GM12878 (cell line): Measurements from ENCODE around the gene ARL9.

Source experiments
- BHLHE40 ChIP-seq, 2 experiments: fragments of 450-650 bp in 1 of 2; IDR thresholded peaks; 2 replicates each; pipeline ENCODE4 v1.6.1; 2011 to 2017; ENCODE audit warnings: low read depth in 2 of 2, borderline replicate concordance in 1 of 2, improper control_type of control experiment in 1 of 2, low read length in 1 of 2, mild to moderate bottlenecking in 1 of 2
- CHD4 ChIP-seq: fragments of 200-600 bp; sonication (generic); IDR thresholded peaks from 2 replicates; pipeline ENCODE4 v1.6.1; 2016; ENCODE audit warnings: mild to moderate bottlenecking
- CTCF ChIP-seq, 3 experiments: IDR thresholded peaks in 2 of 3; conservative IDR thresholded peaks in 1 of 3; 2 replicates each; pipeline ENCODE4 v1.5.1; 2011; ENCODE audit warnings: low read depth in 3 of 3, low read length in 3 of 3, mild to moderate bottlenecking in 3 of 3, control low read depth in 2 of 3, moderate library complexity in 2 of 3, inconsistent platforms in 1 of 3, mixed read lengths in 1 of 3; ENCODE audit not compliant: control insufficient read depth in 2 of 3, insufficient read depth in 1 of 3; ENCODE audit errors: extremely low read depth in 1 of 3
- EP300 ChIP-seq, 2 experiments: fragments of 150-350 bp in 1 of 2; IDR thresholded peaks; 2 replicates each; pipeline ENCODE4 v1.6.1; 2011 to 2012; ENCODE audit warnings: low read depth in 2 of 2, low read length in 2 of 2, borderline replicate concordance in 1 of 2, improper control_type of control experiment in 1 of 2, inconsistent platforms in 1 of 2; ENCODE audit not compliant: control insufficient read depth in 1 of 2
- IKZF1 ChIP-seq: fragments of 450-650 bp; conservative IDR thresholded peaks from 2 replicates; pipeline ENCODE4 v1.6.1; 2017; ENCODE audit warnings: antibody characterized with exemption, mild to moderate bottlenecking
- IRF4 ChIP-seq: IDR thresholded peaks from 2 replicates; pipeline ENCODE4 v1.6.1; 2011; ENCODE audit warnings: low read depth, low read length
- PAX8 ChIP-seq: fragments of 450-650 bp; IDR thresholded peaks from 2 replicates; pipeline ENCODE4 v1.6.1; 2017; ENCODE audit warnings: mild to moderate bottlenecking, moderate library complexity
- POLR2A ChIP-seq: IDR thresholded peaks from 2 replicates; pipeline ENCODE4 v1.6.1; 2011; ENCODE audit warnings: low read depth, mild to moderate bottlenecking, low read length
- SMAD1 ChIP-seq: fragments of 450-650 bp; IDR thresholded peaks from 2 replicates; pipeline ENCODE4 v1.6.1; 2018; ENCODE audit warnings: mild to moderate bottlenecking, low read depth; ENCODE audit not compliant: partially characterized antibody
- TF ChIP-seq, protein P1 (sequence below): IDR thresholded peaks from 2 replicates; pipeline ENCODE4 v1.6.1; 2011; ENCODE audit warnings: low read depth, low read length, improper control_type of control experiment, borderline replicate concordance

GRCh38 chr4:56466910-56467283, 38.7 kb upstream of the ARL9 start:
- TF ChIP-seq EP300 (IDR thresholded peaks at IDR 0.05; ENCODE audit: borderline replicate concordance in 1 of 2, control insufficient read depth in 1 of 2, low read depth in 2 of 2, low read length in 2 of 2), result no peak
- TF ChIP-seq IRF4, result no peak
- TF ChIP-seq, protein P1, sequence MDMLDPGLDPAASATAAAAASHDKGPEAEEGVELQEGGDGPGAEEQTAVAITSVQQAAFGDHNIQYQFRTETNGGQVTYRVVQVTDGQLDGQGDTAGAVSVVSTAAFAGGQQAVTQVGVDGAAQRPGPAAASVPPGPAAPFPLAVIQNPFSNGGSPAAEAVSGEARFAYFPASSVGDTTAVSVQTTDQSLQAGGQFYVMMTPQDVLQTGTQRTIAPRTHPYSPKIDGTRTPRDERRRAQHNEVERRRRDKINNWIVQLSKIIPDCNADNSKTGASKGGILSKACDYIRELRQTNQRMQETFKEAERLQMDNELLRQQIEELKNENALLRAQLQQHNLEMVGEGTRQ, result no peak
- TF ChIP-seq SMAD1, result no peak
- no peak for TF ChIP-seq BHLHE40 (IDR thresholded peaks at IDR 0.05; ENCODE audit: borderline replicate concordance in 1 of 2, low read depth in 2 of 2, low read length in 1 of 2)
- TF ChIP-seq CHD4, result no peak
- no peak for TF ChIP-seq CTCF (IDR thresholded peaks at IDR 0.05 in 2 of 3, conservative IDR thresholded peaks at IDR 0.05 in 1 of 3; ENCODE audit: control insufficient read depth in 2 of 3, extremely low read depth in 1 of 3, insufficient read depth in 1 of 3, low read depth in 3 of 3, low read length in 3 of 3)
- TF ChIP-seq PAX8, result no peak
- no peak for TF ChIP-seq POLR2A
- TF ChIP-seq IKZF1, result no peak
